ENCODE results near the gene EPHA8.

The EPHA8 gene

GRCh38 chr1:22584970-22585369 is 21.7 kb downstream of the EPHA8 start:
- TF ChIP-seq GATA2 (IDR thresholded peaks at IDR 0.05; ENCODE audit: low read depth, low read length) (no peak), GATA3 (IDR thresholded peaks at IDR 0.05; ENCODE audit: low read depth, low read length) (no peak)

- TF ChIP-seq GATA3 (IDR thresholded peaks at IDR 0.05; ENCODE audit: low read depth, low read length) (no peak), GATA2 (IDR thresholded peaks at IDR 0.05; ENCODE audit: low read depth, low read length) (no peak)
These were observed 22.2 kb downstream of the EPHA8 start for GRCh38 chr1:22585471-22585870.

DNA sequence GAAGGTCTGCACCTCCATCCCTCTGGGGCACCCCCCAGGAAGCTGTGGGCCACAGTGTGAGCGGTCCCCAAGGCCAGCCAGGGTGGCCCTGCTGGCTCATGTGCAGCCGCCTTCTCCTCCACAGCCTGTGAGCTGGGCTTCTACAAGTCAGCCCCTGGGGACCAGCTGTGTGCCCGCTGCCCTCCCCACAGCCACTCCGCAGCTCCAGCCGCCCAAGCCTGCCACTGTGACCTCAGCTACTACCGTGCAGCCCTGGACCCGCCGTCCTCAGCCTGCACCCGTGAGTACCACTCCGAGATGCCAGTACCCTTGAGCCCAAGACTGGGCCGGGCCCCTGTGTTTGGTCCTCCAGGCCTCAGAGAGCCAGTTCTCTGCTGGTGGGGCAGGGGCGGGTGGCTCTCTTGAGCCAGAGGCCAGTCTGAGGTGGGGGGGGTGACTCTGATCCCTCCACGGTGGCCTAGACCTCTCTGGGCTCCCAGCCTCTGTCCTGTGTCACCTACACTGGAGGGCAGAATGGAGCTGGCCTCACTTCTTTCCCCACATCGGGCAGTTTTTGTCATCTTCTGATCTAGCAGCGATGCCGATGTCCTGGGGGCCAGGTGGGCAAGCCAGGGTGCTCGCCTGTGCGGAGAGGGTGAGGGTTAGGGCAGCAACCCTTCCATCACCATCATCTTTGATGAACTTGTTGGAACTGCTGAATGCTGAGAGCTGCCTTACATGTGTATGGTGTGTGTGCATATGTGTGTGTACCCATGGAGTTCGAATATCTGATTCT is 23.3 kb downstream of the EPHA8 start:
- no peak for TF ChIP-seq GATA3 (IDR thresholded peaks at IDR 0.05; ENCODE audit: low read depth, low read length)

- TF ChIP-seq GATA2 (IDR thresholded peaks at IDR 0.05; ENCODE audit: low read depth, low read length) = no peak
- no peak for TF ChIP-seq GATA3 (IDR thresholded peaks at IDR 0.05; ENCODE audit: low read depth, low read length)
These were observed 24.0 kb downstream of the EPHA8 start for GRCh38 chr1:22587247-22587646.

- TF ChIP-seq GATA3 (IDR thresholded peaks at IDR 0.05; ENCODE audit: low read depth, low read length) (no peak), GATA2 (IDR thresholded peaks at IDR 0.05; ENCODE audit: low read depth, low read length) (no peak)
These were observed 25.7 kb downstream of the EPHA8 start for GRCh38 chr1:22588899-22589422.

DNA sequence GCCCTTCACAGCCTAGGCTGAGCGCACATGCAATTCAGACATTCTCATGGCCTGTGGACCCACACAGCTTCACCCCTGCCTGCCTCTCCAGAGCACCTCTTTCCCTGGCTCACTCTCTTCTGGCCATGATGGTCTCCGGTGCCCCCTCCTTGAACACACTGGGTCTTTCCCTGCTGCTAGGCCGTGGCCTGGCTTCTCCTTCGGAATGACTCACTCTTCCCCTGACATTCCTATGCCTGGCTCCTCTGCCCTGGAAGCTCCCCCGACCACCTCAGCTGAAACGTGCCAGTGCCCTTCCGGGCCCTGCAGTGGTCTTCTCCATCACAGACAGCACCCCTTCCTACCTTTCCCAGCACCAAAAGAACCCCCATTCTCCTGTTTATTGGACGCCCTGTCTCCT is 28.3 kb downstream of the EPHA8 start:
- TF ChIP-seq GATA2 (IDR thresholded peaks at IDR 0.05; ENCODE audit: low read depth, low read length) (no peak), GATA3 (IDR thresholded peaks at IDR 0.05; ENCODE audit: low read depth, low read length) (no peak)

GRCh38 chr1:22592051-22592450 is 28.8 kb downstream of the EPHA8 start:
- TF ChIP-seq GATA3 (IDR thresholded peaks at IDR 0.05; ENCODE audit: low read depth, low read length) (no peak), GATA2 (IDR thresholded peaks at IDR 0.05; ENCODE audit: low read depth, low read length) (no peak)

DNA sequence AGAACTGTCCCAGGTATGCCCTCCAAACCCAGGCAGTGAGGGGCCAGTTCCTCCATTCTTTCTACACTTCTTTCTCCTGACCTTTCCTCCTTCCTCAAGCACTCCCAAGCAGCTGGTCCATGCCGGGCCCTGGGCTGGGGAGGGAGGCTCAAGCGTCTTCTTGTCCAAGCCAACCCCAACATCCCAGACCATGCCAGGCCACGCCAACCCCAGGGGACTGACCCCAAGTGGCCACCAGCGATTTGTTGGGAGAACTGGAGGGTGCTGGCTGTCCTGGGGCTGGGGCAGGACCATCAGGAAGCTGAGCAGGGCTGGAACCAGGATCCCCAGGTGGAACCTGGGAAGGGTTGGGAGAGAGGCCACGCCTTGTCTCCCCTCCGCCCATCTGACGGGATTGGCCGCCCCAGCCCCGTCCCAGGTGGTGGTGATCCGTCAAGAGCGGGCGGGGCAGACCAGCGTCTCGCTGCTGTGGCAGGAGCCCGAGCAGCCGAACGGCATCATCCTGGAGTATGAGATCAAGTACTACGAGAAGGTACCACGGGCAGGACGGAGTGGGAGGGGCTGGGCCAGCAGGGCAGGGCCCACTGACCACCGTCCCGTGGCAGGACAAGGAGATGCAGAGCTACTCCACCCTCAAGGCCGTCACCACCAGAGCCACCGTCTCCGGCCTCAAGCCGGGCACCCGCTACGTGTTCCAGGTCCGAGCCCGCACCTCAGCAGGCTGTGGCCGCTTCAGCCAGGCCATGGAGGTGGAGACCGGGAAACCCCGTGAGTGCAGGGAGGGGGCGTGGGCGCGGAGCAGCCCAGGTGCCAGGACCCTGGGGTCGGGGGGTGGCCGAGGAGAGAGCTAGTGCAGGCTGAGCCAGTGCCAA is 29.9 kb downstream of the EPHA8 start:
- TF ChIP-seq GATA3 (IDR thresholded peaks at IDR 0.05; ENCODE audit: low read depth, low read length) (no peak), GATA2 (IDR thresholded peaks at IDR 0.05; ENCODE audit: low read depth, low read length) (no peak)

- TF ChIP-seq GATA2 (IDR thresholded peaks at IDR 0.05; ENCODE audit: low read depth, low read length) = no peak
- TF ChIP-seq GATA3 (IDR thresholded peaks at IDR 0.05; ENCODE audit: low read depth, low read length) = no peak
These were observed 31.1 kb downstream of the EPHA8 start for GRCh38 chr1:22594396-22594795.

DNA sequence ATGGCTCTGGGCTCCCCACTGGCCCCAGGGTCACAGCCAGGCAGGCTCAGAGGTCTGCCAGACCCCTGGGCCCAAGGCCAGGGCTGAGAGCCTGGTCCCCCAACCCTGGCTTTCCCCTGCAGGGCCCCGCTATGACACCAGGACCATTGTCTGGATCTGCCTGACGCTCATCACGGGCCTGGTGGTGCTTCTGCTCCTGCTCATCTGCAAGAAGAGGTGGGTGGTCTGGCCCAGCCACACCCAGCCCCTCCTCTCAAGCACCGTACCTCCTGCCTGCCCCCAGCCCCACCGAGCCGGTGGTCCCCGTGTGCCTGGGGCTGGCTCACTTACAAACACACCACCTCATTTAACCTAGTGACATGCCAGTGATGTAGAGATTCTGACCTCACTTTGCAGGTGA is 31.8 kb downstream of the EPHA8 start:
- no peak for TF ChIP-seq GATA2 (IDR thresholded peaks at IDR 0.05; ENCODE audit: low read depth, low read length)
- TF ChIP-seq GATA3 (IDR thresholded peaks at IDR 0.05; ENCODE audit: low read depth, low read length) = no peak

DNA sequence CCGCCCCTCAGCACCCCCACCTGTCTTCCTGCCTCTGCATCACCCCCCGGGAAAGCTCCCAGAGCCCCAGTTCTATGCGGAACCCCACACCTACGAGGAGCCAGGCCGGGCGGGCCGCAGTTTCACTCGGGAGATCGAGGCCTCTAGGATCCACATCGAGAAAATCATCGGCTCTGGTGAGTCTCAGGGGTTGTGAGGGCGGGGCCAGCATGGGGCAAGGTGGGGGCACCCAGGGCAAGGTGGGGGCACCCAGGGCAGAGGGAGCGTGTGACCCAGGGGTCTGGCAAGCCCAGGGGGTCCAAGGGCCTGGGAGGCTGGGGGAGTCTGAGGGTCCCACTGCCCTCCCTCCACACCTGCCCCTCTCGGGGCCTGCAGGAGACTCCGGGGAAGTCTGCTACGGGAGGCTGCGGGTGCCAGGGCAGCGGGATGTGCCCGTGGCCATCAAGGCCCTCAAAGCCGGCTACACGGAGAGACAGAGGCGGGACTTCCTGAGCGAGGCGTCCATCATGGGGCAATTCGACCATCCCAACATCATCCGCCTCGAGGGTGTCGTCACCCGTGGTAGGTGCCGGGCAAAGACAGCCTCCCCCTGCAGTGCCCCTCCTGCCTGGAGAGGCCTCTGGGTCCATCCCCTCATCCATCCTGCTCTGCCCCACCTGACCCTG is 34.1 kb downstream of the EPHA8 start:
- TF ChIP-seq GATA3 (IDR thresholded peaks at IDR 0.05; ENCODE audit: low read depth, low read length) (no peak), GATA2 (IDR thresholded peaks at IDR 0.05; ENCODE audit: low read depth, low read length) (no peak)

DNA sequence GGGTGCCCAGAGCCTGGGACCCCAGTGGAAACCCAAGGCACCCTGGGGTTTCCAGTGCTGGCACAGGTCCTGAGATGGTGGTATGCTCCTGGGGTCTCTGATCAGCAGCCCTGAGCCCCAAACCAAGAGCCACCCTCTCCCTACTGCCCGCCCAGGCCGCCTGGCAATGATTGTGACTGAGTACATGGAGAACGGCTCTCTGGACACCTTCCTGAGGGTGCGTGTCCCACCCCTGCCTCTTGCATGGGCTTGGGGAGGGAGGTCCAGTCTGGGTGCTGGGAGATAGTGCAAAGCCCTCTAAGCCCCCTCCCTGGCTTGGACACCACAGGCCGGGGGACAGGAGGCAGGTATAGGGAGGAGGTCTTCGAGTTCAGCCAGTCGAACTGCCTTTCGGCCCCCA is 34.7 kb downstream of the EPHA8 start:
- no peak for TF ChIP-seq GATA3 (IDR thresholded peaks at IDR 0.05; ENCODE audit: low read depth, low read length)
- no peak for TF ChIP-seq GATA2 (IDR thresholded peaks at IDR 0.05; ENCODE audit: low read depth, low read length)

DNA sequence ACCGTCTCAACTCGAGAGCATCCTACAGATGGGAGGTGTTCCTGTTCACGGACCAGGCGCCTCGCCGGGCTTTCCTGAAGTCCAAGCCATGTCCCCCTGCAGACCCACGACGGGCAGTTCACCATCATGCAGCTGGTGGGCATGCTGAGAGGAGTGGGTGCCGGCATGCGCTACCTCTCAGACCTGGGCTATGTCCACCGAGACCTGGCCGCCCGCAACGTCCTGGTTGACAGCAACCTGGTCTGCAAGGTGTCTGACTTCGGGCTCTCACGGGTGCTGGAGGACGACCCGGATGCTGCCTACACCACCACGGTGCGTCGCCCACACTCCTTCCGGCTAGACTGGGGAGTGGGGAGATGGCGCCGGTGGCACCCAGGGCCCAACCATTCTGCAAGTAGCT is 35.4 kb downstream of the EPHA8 start:
- TF ChIP-seq GATA3 (IDR thresholded peaks at IDR 0.05; ENCODE audit: low read depth, low read length) = no peak
- TF ChIP-seq GATA2 (IDR thresholded peaks at IDR 0.05; ENCODE audit: low read depth, low read length) = no peak
